ENCODE data around the gene METTL9.
"Not testable (repeated sequence)": the region's sequence is repeated elsewhere in the genome, so short reads cannot be mapped to it uniquely, and the experiment has no call there.

METTL9 gene

GRCh38 chr16:21599122-21600030 is at the start of gene METTL9:
Gene METTL9, plus strand, starts transcription at chr16:21599577. Its CDS starts 157 bp downstream, at chr16:21599734.
- DNase-seq (ENCODE audit: low read depth) = peak; percentile 94

DNA sequence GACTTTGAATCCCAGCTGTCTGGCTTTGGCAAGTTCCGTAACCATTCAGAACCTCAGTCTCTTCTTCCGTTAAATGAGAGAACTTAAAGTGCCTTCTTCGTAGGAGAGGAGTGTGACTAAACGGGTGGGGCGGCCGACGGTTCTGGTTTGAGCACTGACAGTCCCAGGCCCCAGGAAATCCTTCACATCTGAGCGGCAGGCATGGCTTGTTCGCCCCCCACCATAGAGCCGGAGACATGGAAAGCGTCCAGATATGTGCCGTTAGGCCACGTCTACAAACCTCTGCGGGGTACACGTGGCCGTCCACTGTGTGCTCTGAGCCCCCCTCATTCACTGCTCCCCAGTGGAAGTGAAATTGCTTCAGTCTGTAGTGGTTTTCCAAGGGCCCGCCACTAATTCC is 49.4 kb upstream of the METTL9 start:
- DNase-seq (ENCODE audit: low read depth) = not testable (repeated sequence)

- DNase-seq (ENCODE audit: low read depth) = not testable (repeated sequence)
These were observed 48.9 kb upstream of the METTL9 start for GRCh38 chr16:21550435-21550834.

- DNase-seq (ENCODE audit: low read depth) = not testable (repeated sequence)
These were observed 48.3 kb upstream of the METTL9 start for GRCh38 chr16:21551076-21551475.

DNA sequence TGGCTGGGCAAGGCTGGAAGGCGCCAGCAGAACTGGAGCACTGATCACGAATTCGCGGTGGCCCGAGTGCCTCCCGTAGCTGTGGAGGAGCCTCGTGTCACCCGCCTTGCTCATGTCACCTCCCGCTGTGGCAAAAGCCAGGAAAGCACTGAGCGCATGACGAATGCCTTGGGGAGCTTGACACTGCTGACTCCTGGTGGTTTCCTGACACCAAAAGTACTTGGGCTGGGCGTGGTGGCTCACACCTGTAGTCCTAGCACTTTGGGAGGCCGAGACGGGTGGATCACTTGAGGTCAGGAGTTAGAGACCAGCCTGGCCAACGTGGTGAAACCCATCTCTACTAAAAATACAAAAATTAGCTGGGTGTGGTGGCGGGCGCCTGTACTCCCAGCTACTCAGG is 47.8 kb upstream of the METTL9 start:
- DNase-seq (ENCODE audit: low read depth) = not testable (repeated sequence)

GRCh38 chr16:21553481-21554296 is 45.7 kb upstream of the METTL9 start:
- DNase-seq (ENCODE audit: low read depth) = not testable (repeated sequence)

- DNase-seq (ENCODE audit: low read depth) = peak; percentile 83
These were observed 44.4 kb upstream of the METTL9 start for GRCh38 chr16:21554795-21555585.

DNA sequence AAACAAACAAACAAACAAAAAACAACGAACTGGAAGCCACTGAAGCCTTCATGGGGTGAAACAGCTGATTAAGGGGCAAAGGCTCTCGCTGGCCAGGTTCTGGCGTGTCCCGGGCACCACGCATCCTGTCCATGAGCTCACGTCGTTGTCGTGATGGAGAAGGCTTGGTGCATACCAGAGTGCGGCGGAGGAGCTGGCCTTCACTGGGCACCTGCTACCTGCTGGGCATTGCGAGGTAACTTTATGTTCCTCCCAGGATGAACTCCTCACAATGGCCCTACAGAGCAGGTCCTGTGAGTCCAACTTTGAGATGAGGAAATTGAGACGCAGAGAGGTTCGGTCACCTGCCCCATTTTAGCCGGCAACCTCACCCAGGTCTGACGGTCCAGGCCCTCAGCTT is 43.8 kb upstream of the METTL9 start:
- not testable (repeated sequence) for DNase-seq (ENCODE audit: low read depth)

DNA sequence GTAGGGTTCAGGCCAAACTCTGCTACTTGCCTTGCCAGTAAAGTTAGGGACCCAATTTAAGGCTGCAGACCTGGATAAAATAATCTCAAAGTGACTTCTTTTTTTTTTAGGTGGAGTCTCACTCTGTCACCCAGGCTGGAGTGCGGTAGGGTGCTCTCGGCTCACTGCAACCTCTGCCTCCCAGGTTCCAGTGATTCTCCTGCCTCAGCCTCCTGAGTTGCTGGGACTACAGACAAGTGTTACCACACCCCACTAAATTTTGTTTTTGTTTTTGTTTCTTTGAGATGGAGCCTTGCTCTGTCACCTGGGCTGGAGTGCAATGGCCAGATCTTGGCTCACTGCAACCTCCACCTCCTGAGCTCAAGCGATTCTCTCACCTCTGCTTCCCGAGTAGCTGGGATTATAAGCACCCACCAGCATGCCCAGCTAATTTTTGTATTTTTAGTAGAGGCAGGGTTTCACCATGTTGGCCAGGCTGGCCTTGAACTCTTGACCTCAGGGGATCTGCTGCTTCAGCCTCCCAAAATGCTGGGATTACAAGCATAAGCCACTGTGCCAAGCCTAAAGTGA is 43.3 kb upstream of the METTL9 start:
- DNase-seq (ENCODE audit: low read depth) = not testable (repeated sequence)

- DNase-seq (ENCODE audit: low read depth) = peak; percentile 82
These were observed 42.6 kb upstream of the METTL9 start for GRCh38 chr16:21556651-21557241.

GRCh38 chr16:21560462-21560861 is 38.9 kb upstream of the METTL9 start:
- DNase-seq (ENCODE audit: low read depth) = no peak

DNA sequence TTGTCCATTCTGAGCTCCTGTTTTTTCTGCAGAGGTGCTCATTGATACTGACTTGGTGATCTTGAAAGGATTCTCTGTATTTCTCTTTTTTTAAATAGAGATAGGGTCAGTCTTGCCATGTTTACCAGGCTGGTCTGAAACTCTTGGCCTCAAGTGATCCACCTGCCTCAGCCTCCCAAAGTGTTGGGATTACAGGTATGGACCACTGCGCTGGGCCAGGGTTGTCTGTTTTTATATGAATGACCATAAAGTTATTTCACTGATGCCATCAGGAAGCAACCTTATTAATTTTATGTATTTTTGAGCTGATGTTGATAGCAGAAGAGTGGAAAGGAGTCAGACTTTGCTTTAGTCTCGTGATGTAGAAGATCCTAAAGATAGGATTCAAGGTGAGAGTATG is 35.7 kb upstream of the METTL9 start:
- no peak for DNase-seq (ENCODE audit: low read depth)

GRCh38 chr16:21564367-21564766 is 35.0 kb upstream of the METTL9 start:
- not testable (repeated sequence) for DNase-seq (ENCODE audit: low read depth)

DNA sequence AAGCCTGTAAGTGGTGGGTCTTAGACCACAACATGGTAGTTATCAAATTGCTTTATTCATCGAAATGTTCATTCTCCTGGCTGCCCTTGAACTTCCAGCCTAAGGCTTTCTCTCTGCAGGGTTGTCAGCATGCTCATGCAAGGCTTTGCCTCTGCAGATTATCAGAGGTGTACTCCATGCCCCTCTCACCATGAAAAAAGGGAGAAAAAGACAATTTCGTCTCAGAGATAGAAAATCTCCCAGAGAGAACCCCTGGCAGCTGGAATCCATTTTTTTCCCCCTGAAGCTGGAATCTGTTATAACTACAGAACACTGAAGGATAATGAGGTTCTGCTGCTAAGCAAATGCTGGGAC is 33.9 kb upstream of the METTL9 start:
- no peak for DNase-seq (ENCODE audit: low read depth)

- DNase-seq (ENCODE audit: low read depth) = no peak
These were observed 33.3 kb upstream of the METTL9 start for GRCh38 chr16:21565861-21566669.

GRCh38 chr16:21566891-21567414 is 32.4 kb upstream of the METTL9 start:
- DNase-seq (ENCODE audit: low read depth) = no peak

GRCh38 chr16:21567496-21567895 is 31.9 kb upstream of the METTL9 start:
- not testable (repeated sequence) for DNase-seq (ENCODE audit: low read depth)

- DNase-seq (ENCODE audit: low read depth) = peak; percentile 37
These were observed 30.7 kb upstream of the METTL9 start for GRCh38 chr16:21568502-21569189.

DNA sequence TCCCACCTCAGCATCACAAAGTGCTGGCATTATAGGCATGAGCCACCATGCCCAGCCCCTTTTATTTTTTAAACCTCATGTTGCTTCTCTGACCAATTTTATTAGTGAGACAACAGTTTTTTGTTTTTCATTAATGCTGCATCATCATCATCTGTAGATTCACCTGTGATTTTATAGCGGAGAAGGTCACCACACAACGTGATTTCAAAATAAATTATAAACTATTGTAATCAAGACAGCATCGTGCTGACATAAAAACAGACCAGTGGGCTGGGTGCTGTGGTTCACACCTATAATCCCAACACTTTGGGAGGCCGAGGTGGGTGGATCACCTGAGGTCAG is 28.7 kb upstream of the METTL9 start:
- no peak for DNase-seq (ENCODE audit: low read depth)

GRCh38 chr16:21573506-21573905 is 25.9 kb upstream of the METTL9 start:
- not testable (repeated sequence) for DNase-seq (ENCODE audit: low read depth)

Data from EH (cell line).